GM10266 (cell line): Measurements from ENCODE around the gene DOCK7.
A peak's percentile ranks its signal among the peaks of the same experiment; 100 is the strongest.

Experiments used
- DNase-seq: peaks from one replicate; pipeline ENCODE4 v3.0.0; 2012; ENCODE audit errors: extremely low spot score
- CTCF ChIP-seq: IDR thresholded peaks from 2 replicates; pipeline ENCODE4 v1.5.1; 2012; ENCODE audit warnings: mild to moderate bottlenecking, low read depth; ENCODE audit not compliant: control insufficient read depth, insufficient read depth; ENCODE audit errors: missing control alignments

Gene DOCK7

GRCh38 chr1:62494137-62494536 is 194.0 kb downstream of the DOCK7 start:
- no peak for DNase-seq
- TF ChIP-seq CTCF: no peak

- DNase-seq: no peak
- no peak for TF ChIP-seq CTCF
These were observed 194.5 kb downstream of the DOCK7 start for GRCh38 chr1:62493656-62494055.

- no peak for TF ChIP-seq CTCF
- no peak for DNase-seq
These were observed 195.7 kb downstream of the DOCK7 start for GRCh38 chr1:62492521-62492920.

- no peak for TF ChIP-seq CTCF
- no peak for DNase-seq
These were observed 200.2 kb downstream of the DOCK7 start for GRCh38 chr1:62487956-62488355.

GRCh38 chr1:62484824-62485468 is 203.2 kb downstream of the DOCK7 start:
- peak; percentile 10 for DNase-seq
- no peak for TF ChIP-seq CTCF

- no peak for DNase-seq
- TF ChIP-seq CTCF: no peak
These were observed 206.5 kb downstream of the DOCK7 start for GRCh38 chr1:62481681-62482080.

GRCh38 chr1:62476525-62477219 is 211.5 kb downstream of the DOCK7 start:
- no peak for DNase-seq
- no peak for TF ChIP-seq CTCF
